Measurements from ENCODE around the gene SLC9A5.

Gene SLC9A5

DNA sequence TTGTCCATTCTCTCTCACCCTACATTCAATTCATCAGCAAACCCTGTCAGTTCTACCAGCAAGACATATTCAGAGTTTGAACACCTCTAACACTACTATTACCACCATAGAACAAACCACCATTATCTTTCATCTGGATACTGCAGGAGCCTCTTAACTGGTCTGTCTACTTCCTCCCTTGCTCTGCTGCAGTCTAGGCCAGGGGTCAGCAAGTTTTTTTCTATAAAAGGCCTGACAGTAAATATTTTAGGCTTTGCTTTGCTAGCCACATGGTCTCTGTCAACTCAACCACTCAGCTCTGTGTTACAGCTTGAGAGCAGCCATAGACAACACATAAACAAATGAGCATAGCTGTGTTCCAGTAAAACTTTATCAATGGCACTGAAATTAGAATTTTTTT is 63.9 kb downstream of the SLC9A5 start:
- DNase-seq = no peak

DNA sequence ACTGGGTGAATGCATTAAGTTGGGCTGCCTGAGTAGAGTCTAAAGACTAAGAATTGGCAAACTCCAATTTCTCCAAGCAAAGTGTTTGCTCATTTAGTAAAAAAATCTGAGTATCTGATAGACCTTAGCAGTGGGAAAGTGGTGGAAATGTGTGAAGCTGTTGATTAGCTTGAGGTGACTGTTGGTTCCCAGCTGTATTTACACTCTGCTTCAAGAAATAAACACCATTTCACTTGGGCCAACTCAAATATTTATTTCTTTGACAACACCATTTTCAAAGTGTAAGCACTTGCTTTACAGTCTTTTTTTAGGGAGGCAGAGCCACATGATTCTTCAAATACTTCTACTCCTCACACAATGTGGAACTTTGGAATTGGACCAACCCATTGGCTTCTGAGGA is 69.1 kb downstream of the SLC9A5 start:
- no peak for DNase-seq

All from SHP77 treated with DMSO at 0.1 percent for 48 hours (cell line).